Stimulated activated CD8-positive, alpha-beta memory T cell treated with anti-CD3 and anti-CD28 coated beads, Interleukin-12 subunit alpha, Interleukin-12 subunit beta, amount 100 ng/mL, for 4 hours (primary cell): ENCODE measurements around the gene EBLN2.

ENCODE experiments used
- DNase-seq: peaks from one replicate; pipeline ENCODE4 v3.0.0-alpha.2; 2020; ENCODE audit warnings: low read depth

Gene EBLN2

GRCh38 chr3:73107676-73108187 lies 46.3 kb downstream of the EBLN2 start:
- DNase-seq = no peak

- no peak for DNase-seq
Observed at GRCh38 chr3:73108750-73109149, 47.3 kb downstream of the EBLN2 start.

GRCh38 chr3:73110530-73110929 lies 49.1 kb downstream of the EBLN2 start:
- DNase-seq = no peak
